Measurements from ENCODE around the gene SESN3.
"Not testable (repeated sequence)": the region's sequence is repeated elsewhere in the genome, so short reads cannot be mapped to it uniquely, and the experiment has no call there.

Gene SESN3

GRCh38 chr11:95152876-95153856 is 77.8 kb downstream of the SESN3 start:
- no peak for DNase-seq (ENCODE audit: low spot score)

DNA sequence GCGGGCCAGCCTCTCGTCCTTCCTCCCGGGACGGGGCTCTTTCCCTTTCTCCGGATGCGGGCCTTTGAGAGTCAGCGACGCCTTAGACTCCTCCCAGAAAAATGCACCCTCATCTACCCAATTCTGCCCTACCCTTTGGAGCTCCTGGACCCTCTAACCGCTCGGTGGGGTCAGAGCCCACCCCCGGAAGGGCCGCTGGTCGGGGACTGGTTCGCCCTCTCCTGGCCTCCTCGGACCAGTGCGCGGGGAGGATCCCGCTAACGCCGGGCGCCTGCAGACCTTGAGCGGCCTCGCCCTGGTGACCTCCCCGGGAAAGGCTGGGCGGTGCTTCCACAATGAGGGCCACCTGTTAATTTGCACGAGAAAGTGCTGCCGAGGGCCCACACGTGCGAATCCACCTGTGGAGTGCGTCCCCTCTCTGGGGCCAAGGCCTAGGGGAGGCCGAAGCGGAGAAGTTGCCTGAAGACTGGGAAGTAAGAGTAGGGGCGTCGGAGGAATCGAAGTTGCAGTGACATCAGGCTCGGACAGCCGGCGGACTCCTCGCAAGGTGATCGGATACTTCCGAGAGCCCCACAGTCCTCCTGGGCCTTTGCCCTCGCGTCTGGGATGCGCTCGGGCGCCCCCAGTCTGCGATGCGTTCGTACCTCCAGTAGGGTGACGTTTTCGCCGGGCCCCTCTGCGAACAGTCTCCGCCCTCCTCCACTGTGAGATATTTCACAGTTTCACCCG is 79.9 kb downstream of the SESN3 start:
- peak; percentile 96 for DNase-seq (ENCODE audit: low spot score)

DNA sequence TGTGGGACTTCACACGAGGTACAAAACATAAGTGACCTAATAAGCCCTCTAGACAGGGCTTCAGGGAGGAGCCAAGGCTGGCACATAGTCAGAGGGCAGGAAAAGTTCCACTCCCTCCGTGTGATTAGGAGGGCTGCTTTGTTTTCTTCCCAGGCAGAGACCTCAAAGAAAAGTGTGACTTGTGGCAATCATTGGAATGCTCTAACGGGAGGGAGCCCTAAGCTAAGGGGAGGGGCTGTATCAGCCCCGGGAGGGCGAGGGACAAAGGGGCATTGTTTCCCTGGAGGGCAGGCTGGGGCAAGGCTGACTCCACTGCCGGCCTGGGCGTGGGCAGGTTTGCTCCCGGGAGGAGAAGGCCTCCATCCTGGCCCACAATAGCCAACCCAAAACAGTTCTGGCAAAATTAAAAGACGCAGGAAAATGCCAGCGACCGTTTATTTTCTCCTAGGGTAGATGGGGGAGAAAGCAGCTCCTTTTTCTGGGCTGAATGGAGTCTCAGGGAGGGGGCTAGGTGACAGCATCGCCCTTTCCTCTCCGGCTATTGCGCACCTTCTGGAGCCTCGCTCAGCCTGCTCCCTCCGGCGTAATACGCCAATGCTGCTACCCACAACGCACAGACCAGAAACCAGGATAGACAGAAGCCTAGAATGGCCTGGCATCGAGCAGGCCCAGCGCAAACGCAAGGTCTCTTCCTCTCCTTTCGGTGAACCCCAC is 81.2 kb downstream of the SESN3 start:
- DNase-seq (ENCODE audit: low spot score), result peak; percentile 98

DNA sequence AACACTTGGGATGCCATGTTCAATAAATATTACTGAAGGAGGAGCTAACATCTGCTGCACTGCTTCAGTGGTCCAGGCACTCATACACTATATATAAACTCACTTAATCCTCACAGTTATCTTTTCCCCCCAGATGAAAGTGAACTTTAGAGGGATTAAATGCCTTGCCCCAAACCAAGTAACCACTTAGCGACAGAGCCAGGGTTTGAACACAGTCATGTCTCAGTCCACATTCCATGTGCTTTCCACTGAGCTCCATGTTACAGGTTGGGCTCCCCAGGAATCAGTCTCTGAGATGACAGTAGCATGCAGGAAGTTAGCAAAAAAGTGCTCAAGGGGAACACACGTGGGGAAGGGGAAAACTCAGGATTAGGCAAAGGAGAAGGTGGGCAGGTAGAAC is 82.1 kb downstream of the SESN3 start:
- no peak for DNase-seq (ENCODE audit: low spot score)

DNA sequence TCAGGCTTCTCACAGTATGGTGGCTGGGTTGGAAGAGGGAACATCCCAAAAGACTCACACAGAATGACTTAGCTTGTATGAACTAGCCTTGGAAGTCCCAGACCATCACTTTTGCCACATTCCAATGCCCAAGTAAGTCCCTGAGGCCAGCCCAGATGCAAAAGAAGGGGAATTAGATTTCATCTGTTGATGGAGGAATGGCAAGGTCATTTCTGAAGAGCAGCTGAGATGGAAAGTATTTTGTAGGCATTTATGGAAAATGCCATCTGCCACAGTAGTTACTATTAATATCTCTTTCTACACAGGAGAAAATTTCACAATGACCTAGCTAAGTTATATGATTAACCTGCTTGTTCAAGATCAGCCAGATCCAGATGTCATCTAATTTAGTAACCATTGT is 82.6 kb downstream of the SESN3 start:
- no peak for DNase-seq (ENCODE audit: low spot score)

DNA sequence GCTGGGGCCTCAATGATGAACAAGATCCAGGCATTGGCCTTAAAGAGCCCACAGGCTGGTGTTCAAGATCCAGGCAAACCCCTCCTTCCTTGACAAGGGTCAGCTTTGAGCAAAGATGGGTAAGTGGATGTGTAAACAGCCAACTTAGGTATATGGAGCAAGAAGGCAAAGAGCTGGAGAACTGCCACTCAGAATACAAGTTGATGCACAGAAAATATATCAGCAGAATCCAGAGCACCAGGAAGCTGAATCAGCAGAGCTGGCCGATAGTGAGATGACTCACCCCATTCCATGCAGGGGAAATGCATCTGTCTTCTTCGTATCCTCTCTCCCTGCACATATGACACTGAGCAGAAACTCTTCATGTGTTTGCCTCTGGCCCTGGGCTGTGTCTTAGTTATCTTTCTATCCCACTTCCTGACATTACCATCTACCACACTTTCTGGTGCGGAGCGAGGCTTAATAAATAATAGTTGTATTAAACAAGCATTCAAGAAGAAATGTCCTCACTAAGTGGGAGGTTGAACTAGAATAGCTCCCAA is 83.6 kb downstream of the SESN3 start:
- DNase-seq (ENCODE audit: low spot score), result peak; percentile 78

DNA sequence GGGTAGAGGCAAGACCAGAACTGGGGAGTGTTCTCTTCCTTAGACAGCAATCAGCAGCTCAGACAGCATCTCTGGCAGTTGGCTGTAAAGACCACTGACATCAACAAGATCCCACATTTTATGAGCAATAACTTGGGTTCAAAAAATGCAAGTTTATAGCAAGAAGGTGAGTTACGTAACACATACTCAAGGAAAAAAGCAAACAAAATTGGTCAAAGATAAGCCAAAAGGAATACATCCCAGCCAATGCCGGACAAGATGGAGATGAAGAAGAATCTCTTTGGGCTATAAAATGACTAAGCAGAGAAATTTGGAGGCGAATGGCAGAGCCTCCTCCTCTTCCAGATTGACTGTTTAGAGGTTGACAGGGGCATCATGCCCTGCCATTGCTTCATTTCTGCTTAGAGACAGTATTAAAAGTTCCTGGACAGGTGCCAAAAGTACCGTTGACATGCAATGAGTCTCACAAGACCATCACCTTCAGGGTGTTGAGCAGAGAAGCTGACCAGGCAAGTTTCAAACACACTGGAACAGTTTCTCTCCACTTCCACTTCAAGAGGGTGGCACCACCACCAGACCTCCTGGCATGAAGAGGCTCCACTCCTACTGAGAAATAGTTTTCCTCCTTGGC is 85.5 kb downstream of the SESN3 start:
- DNase-seq (ENCODE audit: low spot score), result no peak

DNA sequence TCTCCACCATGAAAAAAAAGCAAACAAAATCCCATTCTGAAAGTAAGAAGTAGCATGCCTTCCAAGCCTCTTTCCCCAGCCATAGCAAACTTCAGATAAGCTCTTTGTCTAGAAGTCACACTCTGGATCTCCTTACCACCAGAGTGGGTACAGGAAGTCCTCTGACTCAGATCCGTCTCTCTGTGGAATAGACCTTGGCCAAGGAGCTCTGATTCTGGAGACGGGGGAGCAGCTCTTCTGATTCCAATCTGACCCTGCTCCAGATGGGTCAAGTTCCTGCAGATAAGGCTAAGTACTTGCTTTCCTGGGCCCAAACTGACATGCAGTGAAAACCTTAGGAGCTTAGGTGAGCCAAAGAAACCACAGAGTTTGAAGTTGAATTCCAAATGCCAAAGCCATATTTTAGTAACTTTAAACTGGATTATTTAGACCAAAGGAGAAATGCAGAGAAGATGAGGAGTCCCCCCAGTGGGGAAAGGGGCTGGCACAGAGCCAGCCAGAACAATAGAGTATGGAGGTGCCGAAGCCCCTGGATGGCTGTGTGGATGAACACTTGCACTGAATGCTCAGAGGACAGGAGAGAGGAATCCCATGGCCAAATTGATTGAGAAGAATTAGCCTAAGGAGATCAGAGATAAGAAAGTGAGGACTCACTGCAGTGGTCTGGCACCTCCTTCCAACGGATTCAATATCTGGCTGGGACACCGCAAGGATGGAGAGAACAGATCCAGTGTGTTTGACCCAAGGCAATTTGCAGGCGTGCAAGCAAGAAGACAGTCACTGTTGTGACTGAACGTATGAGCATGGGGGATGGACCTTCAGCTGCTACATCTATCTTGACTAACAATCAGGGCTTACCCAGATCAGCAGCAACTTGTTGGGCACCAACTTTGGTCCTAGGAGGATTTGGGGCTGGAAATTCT is 86.4 kb downstream of the SESN3 start:
- DNase-seq (ENCODE audit: low spot score), result no peak

- DNase-seq (ENCODE audit: low spot score), result no peak
Observed at GRCh38 chr11:95143106-95143681, 87.8 kb downstream of the SESN3 start.

GRCh38 chr11:95142431-95142830 is 88.6 kb downstream of the SESN3 start:
- no peak for DNase-seq (ENCODE audit: low spot score)

GRCh38 chr11:95140397-95141033 is 90.5 kb downstream of the SESN3 start:
- DNase-seq (ENCODE audit: low spot score), result no peak

- DNase-seq (ENCODE audit: low spot score), result peak; percentile 58
Observed at GRCh38 chr11:95138448-95138847, 92.6 kb downstream of the SESN3 start.

DNA sequence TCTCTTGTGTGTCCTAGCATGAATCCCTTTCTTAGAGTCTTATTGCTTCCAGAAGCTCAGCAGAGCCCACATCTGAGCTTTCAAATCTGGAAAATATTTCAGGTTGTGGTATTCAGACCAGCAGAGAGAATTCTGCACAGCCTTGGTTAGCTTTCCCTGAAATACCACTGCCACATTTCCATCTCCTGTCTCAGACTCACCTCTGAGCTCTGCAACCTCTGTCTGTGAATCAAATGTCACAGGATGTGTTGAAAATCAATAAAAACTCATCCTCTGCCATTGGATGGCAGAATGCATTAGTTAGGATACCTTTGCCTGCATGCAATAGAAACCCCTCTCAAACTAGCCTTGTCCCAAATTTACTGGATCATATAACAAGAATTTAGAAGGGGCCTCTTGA is 93.7 kb downstream of the SESN3 start:
- no peak for DNase-seq (ENCODE audit: low spot score)

DNA sequence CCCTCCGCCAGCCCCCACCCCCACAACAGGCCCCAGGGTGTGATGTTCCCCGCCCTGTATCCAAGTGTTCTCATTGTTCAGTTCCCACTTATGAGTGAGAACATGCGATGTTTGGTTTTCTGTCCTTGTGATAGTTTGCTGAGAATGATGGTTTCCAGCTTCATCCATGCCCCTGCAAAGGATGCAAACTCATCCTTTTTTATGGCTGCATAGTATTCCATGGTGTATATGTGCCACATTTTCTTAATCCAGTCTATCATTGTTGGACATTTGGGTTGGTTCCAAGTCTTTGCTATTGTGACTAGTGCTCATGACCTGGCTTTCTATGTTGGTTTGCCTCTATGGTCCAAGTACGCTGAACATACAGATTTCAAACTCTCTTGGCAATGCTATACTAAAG is 94.3 kb downstream of the SESN3 start:
- not testable (repeated sequence) for DNase-seq (ENCODE audit: low spot score)

- no peak for DNase-seq (ENCODE audit: low spot score)
Observed at GRCh38 chr11:95135880-95136279, 95.1 kb downstream of the SESN3 start.

DNA sequence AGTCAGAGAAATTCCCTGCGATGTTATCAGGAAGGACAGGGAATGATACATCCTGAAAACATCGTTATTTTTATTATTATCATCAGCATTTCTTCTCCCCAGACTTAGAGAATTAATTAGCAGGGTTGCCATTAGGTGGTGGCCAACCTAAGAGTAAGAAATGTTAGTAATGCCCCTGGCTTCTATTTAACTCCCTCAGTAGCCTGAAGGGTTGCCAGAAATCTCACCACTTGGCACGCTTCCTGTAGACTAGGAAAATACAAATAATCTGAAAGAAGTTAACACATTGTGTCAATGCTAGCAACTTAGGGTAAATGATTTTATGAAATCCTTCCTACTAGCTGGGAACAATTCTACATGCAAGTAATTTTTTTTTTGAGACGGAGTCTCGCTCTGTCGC is 95.8 kb downstream of the SESN3 start:
- DNase-seq (ENCODE audit: low spot score), result no peak

DNA sequence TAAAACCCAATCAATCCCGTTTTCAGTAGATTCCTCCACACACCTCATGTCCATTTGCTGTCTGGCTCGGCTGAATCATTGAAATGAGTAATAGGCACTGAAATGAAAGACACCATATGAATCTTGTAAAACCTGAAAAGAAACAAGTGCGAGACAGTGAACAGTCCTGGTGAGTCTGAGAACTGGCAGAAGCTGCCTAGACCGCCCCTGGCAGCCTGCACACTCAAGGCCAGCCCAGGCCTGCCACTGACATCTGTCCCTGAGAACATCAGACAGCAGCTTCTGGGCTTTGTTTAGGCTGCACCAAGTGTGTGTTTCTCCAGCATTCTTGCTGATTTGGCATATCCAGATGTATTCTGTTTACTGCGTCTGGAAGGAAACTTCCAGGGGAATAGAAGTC is 96.5 kb downstream of the SESN3 start:
- no peak for DNase-seq (ENCODE audit: low spot score)

DNA sequence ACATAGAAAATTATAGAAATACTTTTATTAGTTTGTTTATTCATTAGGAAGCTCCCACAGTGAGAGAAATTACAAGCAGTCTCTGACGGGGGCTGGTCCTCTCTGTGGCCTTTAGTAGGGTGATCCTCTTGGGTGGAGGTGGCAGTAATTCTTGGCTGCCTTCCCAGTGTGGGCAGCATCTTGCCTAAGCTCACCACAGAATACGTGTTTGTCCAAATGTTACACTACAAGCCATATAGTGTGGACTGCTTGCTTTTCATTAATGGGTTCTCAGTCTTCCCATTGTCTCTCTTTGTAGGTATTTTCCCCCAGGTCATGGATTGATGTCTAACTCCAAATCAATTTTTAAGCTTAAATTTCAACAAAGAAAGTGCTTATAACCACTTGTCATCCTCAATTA is 98.0 kb downstream of the SESN3 start:
- peak; percentile 39 for DNase-seq (ENCODE audit: low spot score)

- DNase-seq (ENCODE audit: low spot score), result no peak
Observed at GRCh38 chr11:95128602-95129001, 102.4 kb downstream of the SESN3 start.

GRCh38 chr11:95123556-95123955 is 107.4 kb downstream of the SESN3 start:
- DNase-seq (ENCODE audit: low spot score), result no peak

All from SW480 (cell line).